ENCODE data around the gene GMDS. TPM values are rescaled to one million over a fixed set of nuclear protein-coding genes. Genes with fewer than 3 reads are reported as not detected.

Gene GMDS
- polyA plus RNA-seq, 1 of the 3 experiments (the other 2 are of a cell fraction): 12.3 TPM

- Histone ChIP-seq H3F3A (replicated peaks; ENCODE audit: insufficient read depth) (no peaks in the 10 kb centered on the region), H3K9me3 (no peaks in the 10 kb centered on the region), H3K9me2 (no peaks in the 10 kb centered on the region), H3K36me3 (replicated peaks in 1 of 2; ENCODE audit: control insufficient read depth in 1 of 2, insufficient read depth in 2 of 2, low read length in 1 of 2) (no peaks in the 10 kb centered on the region), H3K4me3 (ENCODE audit: low read depth in 2 of 2, low read length in 1 of 2) (no peak overlapping the region), H3K4me2 (no peak overlapping the region), H3K79me2 (ENCODE audit: insufficient read depth) (no peaks in the 10 kb centered on the region), H3K9ac (no peak overlapping the region), H3K4me1 (ENCODE audit: control insufficient read depth in 1 of 2, insufficient read depth in 2 of 2, low read depth in 1 of 2, low read length in 1 of 2) (peaks cover 0 to 6% of the 10 kb centered on the region in 2 experiments; a peak in 1 of 4 replicates), H3K27ac (ENCODE audit: low read depth in 2 of 2, low read length in 1 of 2) (no peak overlapping the region), H2AFZ (ENCODE audit: low read depth) (no peak overlapping the region), H3K27me3 (ENCODE audit: insufficient read depth) (no peaks in the 10 kb centered on the region), H4K20me1 (ENCODE audit: insufficient read depth) (no peaks in the 10 kb centered on the region)
- peak; percentile 12 for DNase-seq
- WGBS (ENCODE audit: low lambda C conversion rate): 76% methylated on average over 4 of the region's 10 CpGs
- TF ChIP-seq MAX (IDR thresholded peaks at IDR 0.05; ENCODE audit: low read depth) (no peak), MXI1 (IDR thresholded peaks at IDR 0.05; ENCODE audit: low read depth, low read length) (no peak), JUND (IDR thresholded peaks at IDR 0.05) (no peak), MEF2A (IDR thresholded peaks at IDR 0.05; ENCODE audit: borderline replicate concordance, low read depth) (no peak), ZBTB33 (IDR thresholded peaks at IDR 0.05; ENCODE audit: borderline replicate concordance, low read depth) (no peak)
- ChIA-PET CTCF (interaction anchor here (0.6 to 3.4 kb wide), 7 partner anchors 13 to 1005 kb away, joined by 3 to 28 read pairs (median 4); no protein-coding TSS in a partner anchor), POLR2A (no interaction called here)
These were observed 643.2 kb downstream of the GMDS start for GRCh38 chr6:1602049-1602713.

GRCh38 chr6:1601158-1602048, 644.0 kb downstream of the GMDS start:
- no peak overlapping the region for H3K4me2 ChIP-seq
- peak; percentile 10 for DNase-seq
- no peak overlapping the region for H3K27ac ChIP-seq (ENCODE audit: low read depth in 2 of 2, low read length in 1 of 2)
- 94% methylated on average over 30 of the region's 60 CpGs for WGBS (ENCODE audit: low lambda C conversion rate)
- no peaks in the 10 kb centered on the region for H3K9me3 ChIP-seq
- H3K9ac ChIP-seq: no peak overlapping the region
- POLR2A ChIA-PET: interaction anchor here (0.5 kb wide), 1 partner anchor 594 kb away, joined by 4 read pairs; no protein-coding TSS in a partner anchor
- H2AFZ ChIP-seq (ENCODE audit: low read depth): no peak overlapping the region
- H3K9me2 ChIP-seq: no peaks in the 10 kb centered on the region
- no peaks in the 10 kb centered on the region for H3K79me2 ChIP-seq (ENCODE audit: insufficient read depth)
- H3K4me3 ChIP-seq (ENCODE audit: low read depth in 2 of 2, low read length in 1 of 2): no peak overlapping the region
- H3K36me3 ChIP-seq (replicated peaks in 1 of 2; ENCODE audit: control insufficient read depth in 1 of 2, insufficient read depth in 2 of 2, low read length in 1 of 2): no peaks in the 10 kb centered on the region
- CTCF ChIA-PET: interaction anchor here (0.6 to 3.4 kb wide), 6 partner anchors 503 to 1006 kb away, joined by 3 to 28 read pairs (median 6); no protein-coding TSS in a partner anchor
- no peaks in the 10 kb centered on the region for H3K27me3 ChIP-seq (ENCODE audit: insufficient read depth)
- H3K4me1 ChIP-seq (ENCODE audit: control insufficient read depth in 1 of 2, insufficient read depth in 2 of 2, low read depth in 1 of 2, low read length in 1 of 2): peaks cover 0 to 6% of the 10 kb centered on the region in 2 experiments; a peak in 1 of 4 replicates
- no peaks in the 10 kb centered on the region for H3F3A ChIP-seq (replicated peaks; ENCODE audit: insufficient read depth)
- H4K20me1 ChIP-seq (ENCODE audit: insufficient read depth): no peaks in the 10 kb centered on the region
- no peak for TF ChIP-seq USF2 (IDR thresholded peaks at IDR 0.05; ENCODE audit: borderline replicate concordance, low read depth, low read length)
- TF ChIP-seq GABPA (IDR thresholded peaks at IDR 0.05; ENCODE audit: low read depth): no peak
- no peak for TF ChIP-seq POLR2AphosphoS5 (IDR thresholded peaks at IDR 0.05; ENCODE audit: low read depth, low read length)
- no peak for TF ChIP-seq PBX3 (IDR thresholded peaks at IDR 0.05)
- TF ChIP-seq ZBTB33 (IDR thresholded peaks at IDR 0.05; ENCODE audit: borderline replicate concordance, low read depth): no peak
- TF ChIP-seq YY1 (IDR thresholded peaks at IDR 0.05; ENCODE audit: low read depth): no peak
- TF ChIP-seq SIN3A (IDR thresholded peaks at IDR 0.05; ENCODE audit: borderline replicate concordance, low read depth, low read length): no peak
- no peak for TF ChIP-seq CTCF (IDR thresholded peaks at IDR 0.05)
- no peak for TF ChIP-seq MEF2A (IDR thresholded peaks at IDR 0.05; ENCODE audit: borderline replicate concordance, low read depth)
- no peak for TF ChIP-seq NFIC (IDR thresholded peaks at IDR 0.05; ENCODE audit: borderline replicate concordance)
- no peak for TF ChIP-seq RAD21 (IDR thresholded peaks at IDR 0.05; ENCODE audit: low read length)
- no peak for TF ChIP-seq FOXJ3 (CRISPR knock-in tag; IDR thresholded peaks at IDR 0.05)
- no peak for TF ChIP-seq FOXM1 (IDR thresholded peaks at IDR 0.05; ENCODE audit: low read depth)

Data from SK-N-SH (cell line).